HG02981 (cell line): ENCODE data around the gene CFAP57.

Experiments
- ATAC-seq: cut with Tn5 transposase; IDR thresholded peaks from one replicate; pipeline ENCODE4 v1.9.1; 2021; ENCODE audit warnings: mild to moderate bottlenecking, moderate library complexity; ENCODE audit not compliant: unreplicated experiment

CFAP57 gene

DNA sequence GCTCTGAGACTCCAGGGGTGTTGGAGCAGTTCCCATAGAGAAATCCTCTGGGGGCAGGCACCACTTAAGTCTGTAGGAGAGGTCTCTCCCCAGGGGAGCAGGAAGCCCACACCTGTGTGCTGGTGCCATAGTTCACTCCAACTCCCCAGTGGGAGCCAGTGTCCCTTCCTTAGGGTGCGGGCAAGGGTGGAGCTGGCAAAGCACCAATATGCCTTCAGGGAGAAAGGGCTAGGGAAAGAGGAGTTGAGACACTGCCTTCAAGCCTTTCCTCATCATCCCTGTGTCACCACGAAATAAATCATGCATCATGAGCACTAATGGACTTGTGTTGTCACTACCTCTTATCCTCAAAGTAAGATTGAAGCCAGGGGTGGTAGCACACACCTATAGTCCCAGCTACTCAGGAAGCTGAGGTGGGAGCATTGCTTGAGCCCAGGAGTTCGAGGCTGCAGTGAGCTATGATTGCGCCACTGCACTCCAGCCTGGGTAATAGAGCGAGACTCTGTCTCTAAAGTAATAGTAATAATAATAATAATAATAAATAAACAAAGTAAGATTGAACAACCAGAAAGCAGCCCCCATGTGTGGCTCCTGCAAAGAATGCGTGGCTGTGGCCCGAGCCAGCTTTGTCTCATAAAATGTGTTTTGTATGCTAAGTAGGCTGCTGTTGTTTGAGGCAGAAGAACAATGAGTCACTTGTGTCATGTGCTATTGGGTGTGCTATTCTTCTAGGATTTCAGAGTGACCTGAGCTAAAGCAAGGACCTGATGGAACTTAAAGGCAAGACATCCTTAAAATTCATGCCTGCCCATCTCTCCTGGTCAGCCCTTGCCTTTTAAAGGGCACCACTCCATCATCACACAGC is 122.0 kb downstream of the CFAP57 start:
- ATAC-seq: no peak

DNA sequence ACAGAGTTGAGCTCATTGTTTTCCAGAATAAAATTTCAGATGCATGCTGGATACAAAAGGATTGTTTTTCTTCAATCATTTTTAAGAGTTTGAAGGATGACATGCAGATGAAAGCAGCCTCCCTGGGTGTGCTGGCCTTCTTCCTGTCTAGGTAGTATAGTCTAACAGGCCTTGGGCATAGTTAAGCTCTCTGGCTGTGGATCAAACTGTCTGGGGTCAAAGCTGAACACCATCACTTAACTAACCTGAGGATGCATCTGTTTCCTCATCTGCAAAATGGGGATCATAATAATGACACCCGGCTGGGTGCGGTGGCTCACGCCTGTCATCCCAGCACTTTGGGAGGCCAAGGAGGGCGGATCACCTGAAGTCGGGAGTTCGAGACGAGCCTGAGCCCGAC is 122.6 kb downstream of the CFAP57 start:
- no peak for ATAC-seq

DNA sequence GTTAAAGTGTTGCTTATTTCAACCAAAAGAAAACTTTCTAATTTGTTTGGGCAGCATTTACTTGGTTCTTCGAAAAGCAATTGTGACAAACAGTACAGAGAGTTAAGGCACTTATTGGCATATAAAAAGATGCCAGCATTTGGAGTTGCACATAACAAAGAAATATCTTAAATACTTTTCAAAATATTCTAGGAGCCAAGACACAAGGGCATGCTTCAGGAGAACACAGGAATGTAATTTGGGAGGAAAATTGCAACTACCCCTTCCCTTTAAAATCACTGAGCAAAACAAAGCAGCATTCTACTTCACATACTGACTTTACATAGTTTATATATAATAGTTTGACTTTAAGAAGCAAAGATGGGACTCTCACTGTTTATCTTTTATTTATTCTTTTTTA is 124.1 kb downstream of the CFAP57 start:
- ATAC-seq: no peak

DNA sequence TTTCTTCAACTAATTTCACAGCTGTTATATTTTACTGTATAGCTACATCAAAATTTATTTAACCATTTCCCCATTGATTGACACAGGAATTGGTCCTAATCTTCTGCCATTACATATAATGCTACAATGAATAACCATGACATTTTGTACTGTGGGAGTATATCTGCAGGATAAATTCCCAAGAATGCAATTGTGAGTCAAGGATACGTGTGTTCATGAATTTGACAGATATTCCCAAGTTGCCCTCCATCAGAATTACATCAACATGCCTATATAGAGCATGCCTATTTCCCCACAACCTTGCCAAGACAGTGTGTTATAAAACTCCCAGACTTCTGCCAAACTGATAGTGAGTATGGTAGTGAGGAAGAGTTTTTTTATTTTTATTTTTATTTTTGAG is 125.9 kb downstream of the CFAP57 start:
- no peak for ATAC-seq

DNA sequence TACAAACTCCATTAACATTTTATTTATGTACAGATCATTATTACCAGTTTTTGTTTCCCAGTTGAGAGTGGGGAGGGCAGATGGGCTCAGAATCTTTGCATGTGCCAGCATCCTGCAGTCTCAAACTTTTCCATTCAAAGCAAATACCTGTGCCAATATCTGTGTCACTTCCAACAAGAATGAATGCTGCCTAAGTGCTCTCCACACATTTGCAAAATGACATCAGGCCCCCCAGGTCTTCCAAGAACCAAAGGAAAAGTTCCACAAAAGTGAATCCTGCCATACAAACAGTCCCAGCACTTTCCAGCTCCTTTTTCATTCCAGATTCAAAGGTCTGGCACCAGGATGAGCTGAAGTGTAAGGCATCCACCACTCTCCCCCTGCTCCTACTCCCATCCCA is 127.0 kb downstream of the CFAP57 start:
- no peak for ATAC-seq

DNA sequence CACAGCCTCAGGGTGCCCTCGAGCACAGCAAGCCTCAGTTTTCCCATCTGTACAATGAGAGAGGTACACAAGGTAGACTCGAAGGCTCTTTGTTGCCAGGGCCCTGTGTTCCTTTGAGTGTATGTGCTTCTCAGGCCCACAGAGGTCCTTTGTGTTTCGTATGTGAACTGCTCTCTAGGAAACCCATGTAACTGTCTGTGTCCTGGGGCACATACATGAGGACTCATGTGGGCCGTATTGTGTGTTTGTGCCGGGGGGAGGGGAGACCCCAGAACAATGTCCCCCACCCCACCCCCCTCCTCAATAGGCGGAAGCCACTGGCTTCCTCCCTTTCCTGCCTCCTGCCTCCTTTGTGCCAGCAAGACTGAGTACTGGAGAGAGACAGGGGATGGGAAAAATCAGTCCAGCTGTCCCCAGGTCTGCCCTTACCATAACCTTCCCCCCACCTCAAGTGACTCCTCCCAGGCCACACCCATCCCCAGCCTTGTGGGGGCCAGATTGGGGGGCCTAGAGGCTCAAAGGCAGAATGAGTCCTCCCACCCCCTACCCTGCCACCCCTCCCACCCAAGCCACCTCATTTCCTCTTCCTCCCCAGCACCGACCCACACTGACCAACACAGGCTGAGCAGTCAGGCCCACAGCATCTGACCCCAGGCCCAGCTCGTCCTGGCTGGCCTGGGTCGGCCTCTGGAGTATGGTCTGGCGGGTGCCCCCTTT is 128.4 kb downstream of the CFAP57 start, which contains the start of gene TIE1:
TIE1 (plus strand) TSS at position 605 of the 717 bp plus-strand sequence; CDS start at position 695, 90 bp downstream.
- ATAC-seq: no peak

DNA sequence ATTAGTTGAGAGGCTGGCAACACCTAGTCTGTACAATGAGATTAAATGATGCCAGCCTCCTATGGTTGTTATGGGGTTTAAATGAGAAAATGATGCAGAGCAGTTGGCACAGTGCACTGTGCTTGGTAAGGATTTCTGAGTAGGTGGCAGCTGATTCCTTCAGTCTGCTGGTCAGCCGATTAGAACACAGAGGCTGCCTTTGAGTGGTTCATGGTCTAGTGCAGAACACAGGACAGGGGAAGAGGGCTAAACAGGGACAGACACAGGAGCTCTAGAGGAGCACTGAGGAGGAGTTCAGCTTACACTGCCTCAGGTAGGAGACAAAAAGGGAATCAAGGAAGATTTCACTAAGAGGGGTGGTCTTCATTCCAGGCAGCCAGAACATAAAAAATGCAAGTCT is 130.1 kb downstream of the CFAP57 start:
- ATAC-seq: no peak

DNA sequence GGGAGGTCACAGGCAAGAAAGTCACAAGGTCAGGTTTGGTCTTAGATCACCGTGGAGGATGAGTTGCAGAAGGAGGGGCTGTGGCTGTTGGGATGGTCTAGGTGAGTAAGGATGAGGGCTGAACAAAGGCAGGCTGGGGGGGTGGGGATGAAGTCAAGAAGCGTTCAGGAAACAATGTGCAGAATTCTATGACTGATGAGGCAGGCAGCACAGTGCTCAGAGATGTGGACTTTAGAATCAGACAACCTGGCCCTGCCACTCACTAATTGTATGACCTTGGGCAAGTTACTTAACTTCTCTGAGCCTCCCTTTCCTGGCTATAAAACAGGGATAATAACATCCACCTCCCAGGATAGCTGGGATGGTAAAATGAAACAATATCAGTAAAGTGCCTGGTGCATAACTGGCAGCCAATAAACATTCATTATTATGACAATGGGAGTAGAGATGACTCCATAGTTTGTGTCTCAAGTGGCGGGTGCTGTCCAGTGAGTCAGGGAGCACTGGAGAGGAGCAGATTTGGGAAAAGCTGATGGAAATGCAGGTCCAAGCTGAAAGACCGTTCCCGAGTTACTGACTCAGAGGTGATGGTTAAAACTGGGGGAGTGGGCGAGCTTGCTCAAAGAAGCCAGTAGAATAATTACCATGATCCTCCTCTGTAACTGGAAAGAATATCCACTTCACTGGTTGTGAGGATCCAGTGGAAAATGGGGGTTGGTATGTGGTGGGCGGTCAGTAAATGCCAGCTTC is 130.8 kb downstream of the CFAP57 start:
- ATAC-seq: no peak

DNA sequence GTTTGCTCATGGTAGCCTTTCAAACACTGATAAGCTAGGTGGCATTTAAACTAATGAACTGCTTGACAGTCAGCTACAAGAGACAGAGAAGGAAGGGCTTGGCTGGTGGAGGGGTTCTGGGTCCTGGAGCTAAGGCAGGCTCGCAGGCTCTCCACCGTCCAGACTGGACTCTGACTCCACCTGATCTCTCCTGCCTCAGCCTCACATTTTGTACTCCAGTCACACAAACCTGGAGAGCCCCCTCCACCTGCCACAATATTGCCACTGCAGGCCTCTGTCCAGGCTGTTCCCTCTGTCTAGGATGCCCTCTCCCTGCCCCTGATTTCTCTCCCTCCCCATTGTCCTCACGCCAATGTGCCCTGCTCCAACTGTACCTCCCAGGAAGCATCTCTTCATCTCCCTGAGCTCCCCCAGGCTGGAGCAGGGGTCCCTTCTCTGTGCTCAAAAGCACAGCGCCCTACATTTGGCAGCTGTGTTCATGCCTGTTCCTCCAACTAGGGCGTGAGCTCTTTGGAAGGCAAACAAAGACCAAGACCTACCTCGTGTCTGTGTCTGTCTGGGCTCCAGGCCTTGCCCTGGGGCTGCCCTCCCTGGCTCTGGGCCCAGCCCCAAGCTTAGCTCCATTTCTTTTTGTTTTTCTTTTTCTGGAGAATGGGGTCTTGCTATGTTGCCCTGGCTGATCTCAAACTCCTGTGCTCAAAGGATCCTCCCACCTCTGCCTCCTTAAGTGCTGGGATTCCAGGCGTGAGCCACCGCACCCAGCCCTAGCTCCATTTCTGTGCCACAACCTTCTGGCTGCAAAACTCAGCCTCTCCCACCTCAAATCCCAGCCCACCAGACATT is 131.6 kb downstream of the CFAP57 start:
- ATAC-seq: no peak
